ENCODE data around the gene NTF4. TPM values are rescaled to one million over a fixed set of nuclear protein-coding genes. Genes with fewer than 3 reads are reported as not detected.
"Not testable (repeated sequence)": the region's sequence is repeated elsewhere in the genome, so short reads cannot be mapped to it uniquely, and the experiment has no call there.

Gene NTF4
- total and polyA plus RNA-seq, 2 experiments from 2014 or later: 0.94 to 2.7 TPM

- TF ChIP-seq REST (IDR thresholded peaks at IDR 0.05; ENCODE audit: unreplicated experiment) (no peak), NANOG (IDR thresholded peaks at IDR 0.05; ENCODE audit: borderline replicate concordance) (no peak), POLR2AphosphoS5 (IDR thresholded peaks at IDR 0.05; ENCODE audit: low read depth) (no peak), STAT1 (IDR thresholded peaks at IDR 0.05; ENCODE audit: unreplicated experiment) (no peak), ZNF114 (CRISPR knock-in tag; IDR thresholded peaks at IDR 0.05) (no peak), ZNF331 (CRISPR knock-in tag; IDR thresholded peaks at IDR 0.05; ENCODE audit: low read depth) (no peak), EZH2phosphoT487 (IDR thresholded peaks at IDR 0.05; ENCODE audit: unreplicated experiment) (no peak)
These were observed 15.8 kb upstream of the NTF4 start (continued) for GRCh38 chr19:49080392-49080791.

GRCh38 chr19:49074869-49075268 lies 10.3 kb upstream of the NTF4 start:
- not testable (repeated sequence) for ATAC-seq; H4K20me1 ChIP-seq (replicated peaks; ENCODE audit: insufficient read depth); H3K27ac Mint-ChIP-seq; H3K27ac ChIP-seq (ENCODE audit: low read depth); H3K36me3 Mint-ChIP-seq (ENCODE audit: low read depth); H3K4me3 Mint-ChIP-seq; H3K4me2 ChIP-seq; H3K9me2 ChIP-seq (ENCODE audit: insufficient read depth); H3K36me3 ChIP-seq (ENCODE audit: insufficient read depth); H3K4me3 ChIP-seq; H2AFZ ChIP-seq; H3F3A ChIP-seq (replicated peaks; ENCODE audit: low read depth); H3K4me1 ChIP-seq (ENCODE audit: insufficient read depth); H3K79me2 ChIP-seq (replicated peaks; ENCODE audit: insufficient read depth)
- peak; percentile 52 to 73 for TF ChIP-seq CTCF (conservative IDR thresholded peaks at IDR 0.05; ENCODE audit: low read depth in 2 of 2)
- H3K9me3 Mint-ChIP-seq: peaks cover 18% of the 10 kb centered on the region
- H3K27me3 ChIP-seq (ENCODE audit: insufficient read depth): peaks cover 49% of the 10 kb centered on the region
- peaks cover 13% of the 10 kb centered on the region; the same call in 2 of the 3 replicates for H3K4me1 Mint-ChIP-seq
- peak; percentile 60 for DNase-seq (ENCODE audit: low spot score)
- H3K27me3 Mint-ChIP-seq (ENCODE audit: insufficient read depth, low read depth, poor library complexity): peaks cover 46% of the 10 kb centered on the region
